Germinal center (tissue), 1 donor: ENCODE data around the gene SLC7A6.

Experiments used
- DNase-seq: peaks from one replicate; pipeline ENCODE4 v3.0.0; 2012; ENCODE audit warnings: mixed read lengths, low spot score

The SLC7A6 gene

GRCh38 chr16:68264128-68265077 is at the start of gene SLC7A6:
Gene SLC7A6 (plus strand): TSS chr16:68264526. CDS start chr16:68274727, 10,201 bp downstream.
- DNase-seq, result peak; percentile 87

GRCh38 chr16:68214726-68215125 is 49.6 kb upstream of the SLC7A6 start:
- no peak for DNase-seq

- no peak for DNase-seq
Measured at GRCh38 chr16:68215302-68215701, 49.0 kb upstream of the SLC7A6 start.

- no peak for DNase-seq
Measured at GRCh38 chr16:68216240-68216639, 48.1 kb upstream of the SLC7A6 start.

GRCh38 chr16:68217506-68217905 is 46.8 kb upstream of the SLC7A6 start:
- DNase-seq, result no peak

- DNase-seq, result no peak
Measured at GRCh38 chr16:68219725-68220351, 44.5 kb upstream of the SLC7A6 start.

- no peak for DNase-seq
Measured at GRCh38 chr16:68223072-68223471, 41.3 kb upstream of the SLC7A6 start.

GRCh38 chr16:68226116-68226515 is 38.2 kb upstream of the SLC7A6 start:
- DNase-seq, result no peak

GRCh38 chr16:68227183-68227793 is 37.0 kb upstream of the SLC7A6 start:
- DNase-seq, result peak; percentile 11

GRCh38 chr16:68227850-68228553 is 36.3 kb upstream of the SLC7A6 start:
- peak; percentile 3 for DNase-seq

GRCh38 chr16:68228652-68229051 is 35.7 kb upstream of the SLC7A6 start:
- peak; percentile 2 for DNase-seq

GRCh38 chr16:68229431-68230175 is 34.7 kb upstream of the SLC7A6 start:
- peak; percentile 70 for DNase-seq

GRCh38 chr16:68230176-68230571 is 34.2 kb upstream of the SLC7A6 start:
- DNase-seq, result no peak

- DNase-seq, result no peak
Measured at GRCh38 chr16:68230956-68231355, 33.4 kb upstream of the SLC7A6 start.

- no peak for DNase-seq
Measured at GRCh38 chr16:68231384-68232136, 32.8 kb upstream of the SLC7A6 start.

- DNase-seq, result no peak
Measured at GRCh38 chr16:68232335-68232734, 32.0 kb upstream of the SLC7A6 start.

GRCh38 chr16:68233085-68233834 is 31.1 kb upstream of the SLC7A6 start:
- no peak for DNase-seq

GRCh38 chr16:68233835-68234187 is 30.5 kb upstream of the SLC7A6 start:
- DNase-seq, result no peak

GRCh38 chr16:68234188-68235107 is 29.9 kb upstream of the SLC7A6 start:
- no peak for DNase-seq
